GM20431 (cell line): Measurements from ENCODE around the gene STK17B.

Experiments used
- in situ Hi-C: fragments of 300-500 bp; cut with MseI, MboI; formaldehyde crosslinking; loops from one replicate; pipeline ENCODE4 v1.15.0; 2020; ENCODE audit warnings: low sequenced_read_pairs; ENCODE audit not compliant: unreplicated experiment

Gene STK17B

GRCh38 chr2:196186266-196186980 lies 15.0 kb upstream of the STK17B start:
- in situ Hi-C loops, result no loop called here

- in situ Hi-C loops, result no loop called here
These were observed 13.5 kb upstream of the STK17B start for GRCh38 chr2:196184921-196185320.

GRCh38 chr2:196183528-196184231 lies 12.3 kb upstream of the STK17B start:
- in situ Hi-C loops, result no loop called here

- in situ Hi-C loops, result no loop called here
These were observed 11.7 kb upstream of the STK17B start for GRCh38 chr2:196183172-196183473.

DNA sequence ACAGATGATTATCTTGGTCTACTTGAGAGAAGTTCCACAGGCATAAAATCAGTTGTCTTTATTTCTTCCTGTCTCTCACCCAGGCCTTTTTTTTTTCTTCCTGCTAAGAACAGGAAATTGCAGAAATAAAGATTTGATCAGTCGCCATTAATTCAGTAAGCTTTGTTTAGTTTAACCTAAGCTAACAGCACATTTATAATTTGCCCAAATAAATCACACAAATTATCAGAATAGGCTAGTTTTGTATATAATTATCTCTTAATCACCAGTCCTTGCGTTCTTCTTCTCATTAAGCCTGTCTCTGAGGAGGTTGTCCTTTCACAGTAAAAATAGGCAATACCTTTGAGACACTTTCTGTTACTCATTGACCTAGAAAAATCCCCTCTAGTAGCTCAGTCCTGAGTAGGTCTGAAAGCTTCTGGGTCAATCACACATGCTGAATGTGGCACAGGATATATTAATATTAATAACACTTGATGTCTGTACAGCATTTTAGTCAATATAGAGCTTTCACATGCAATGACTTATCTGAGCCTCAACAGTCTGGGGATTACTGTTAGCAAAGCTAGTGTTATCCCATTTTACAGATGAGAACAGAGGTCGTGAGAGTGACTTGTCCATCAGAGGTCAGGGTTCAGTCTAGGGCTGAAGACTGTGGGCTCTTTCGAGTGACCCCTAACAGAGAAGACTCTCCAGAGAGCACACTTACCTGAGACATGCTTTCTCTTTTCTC lies 11.2 kb upstream of the STK17B start:
- in situ Hi-C loops, result no loop called here

DNA sequence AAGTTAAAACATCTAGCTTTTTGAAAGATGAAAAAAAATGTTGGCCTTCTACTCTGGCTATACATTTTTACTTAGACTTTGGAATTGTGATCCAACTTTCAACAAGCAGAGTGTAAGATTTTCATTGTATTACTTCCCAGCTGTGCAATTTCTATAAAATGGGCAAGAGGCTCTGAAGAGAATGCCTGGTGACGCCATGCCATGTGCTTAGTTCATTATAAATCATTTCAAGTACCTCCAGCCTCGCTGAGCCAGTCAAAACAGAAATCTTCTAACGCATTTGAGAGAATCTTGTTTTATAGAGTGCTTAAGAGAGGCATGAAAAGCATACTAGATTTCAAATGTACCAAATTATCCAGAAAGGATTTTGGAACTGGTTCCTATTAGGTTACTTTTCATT lies 10.1 kb upstream of the STK17B start:
- in situ Hi-C loops, result no loop called here

DNA sequence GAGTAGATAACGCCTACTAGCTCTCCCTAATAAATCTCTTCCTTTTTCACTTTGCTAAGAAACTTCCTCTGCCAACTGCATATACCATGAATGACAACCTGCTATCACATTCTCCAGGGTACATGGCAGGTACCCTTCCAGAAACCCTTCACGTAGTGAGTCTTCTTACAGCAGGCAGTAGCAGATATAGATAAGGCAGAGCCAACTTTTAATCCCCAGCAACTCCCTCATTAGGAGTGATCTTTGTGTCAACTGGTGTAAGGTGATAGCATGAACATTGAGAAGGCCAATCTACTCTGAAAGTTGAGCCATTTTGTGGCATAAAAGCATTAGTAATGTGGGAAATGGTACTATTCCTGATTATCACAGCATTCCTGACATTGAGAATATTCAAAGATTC lies 5.7 kb upstream of the STK17B start:
- in situ Hi-C loops, result no loop called here

GRCh38 chr2:196176142-196176738 lies 4.9 kb upstream of the STK17B start:
- in situ Hi-C loops, result no loop called here

- in situ Hi-C loops, result no loop called here
These were observed 3.0 kb upstream of the STK17B start for GRCh38 chr2:196174404-196174803.

DNA sequence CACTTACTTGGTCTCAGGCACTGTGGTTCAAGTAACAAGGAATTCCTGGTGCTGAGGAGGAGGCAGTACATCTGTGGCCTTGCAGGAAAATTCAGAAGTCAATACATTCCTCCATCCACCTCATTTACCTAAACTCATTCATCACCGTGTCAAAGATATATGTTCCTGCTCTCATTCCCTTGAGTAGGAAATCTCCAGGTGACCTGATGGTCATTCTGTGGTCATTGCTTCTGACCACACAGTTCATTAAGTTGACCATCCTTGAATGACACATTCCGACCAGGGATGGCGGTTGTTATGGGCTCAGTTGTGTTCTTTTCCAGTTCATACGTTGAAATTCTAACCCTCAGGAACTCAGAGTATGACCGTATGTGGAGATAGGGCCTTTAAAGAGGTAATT lies 2.1 kb upstream of the STK17B start:
- in situ Hi-C loops, result no loop called here

- in situ Hi-C loops, result no loop called here
These were observed 1.6 kb upstream of the STK17B start for GRCh38 chr2:196172951-196173350.

- in situ Hi-C loops, result no loop called here
These were observed 568 bp upstream of the STK17B start for GRCh38 chr2:196171946-196172345.

DNA sequence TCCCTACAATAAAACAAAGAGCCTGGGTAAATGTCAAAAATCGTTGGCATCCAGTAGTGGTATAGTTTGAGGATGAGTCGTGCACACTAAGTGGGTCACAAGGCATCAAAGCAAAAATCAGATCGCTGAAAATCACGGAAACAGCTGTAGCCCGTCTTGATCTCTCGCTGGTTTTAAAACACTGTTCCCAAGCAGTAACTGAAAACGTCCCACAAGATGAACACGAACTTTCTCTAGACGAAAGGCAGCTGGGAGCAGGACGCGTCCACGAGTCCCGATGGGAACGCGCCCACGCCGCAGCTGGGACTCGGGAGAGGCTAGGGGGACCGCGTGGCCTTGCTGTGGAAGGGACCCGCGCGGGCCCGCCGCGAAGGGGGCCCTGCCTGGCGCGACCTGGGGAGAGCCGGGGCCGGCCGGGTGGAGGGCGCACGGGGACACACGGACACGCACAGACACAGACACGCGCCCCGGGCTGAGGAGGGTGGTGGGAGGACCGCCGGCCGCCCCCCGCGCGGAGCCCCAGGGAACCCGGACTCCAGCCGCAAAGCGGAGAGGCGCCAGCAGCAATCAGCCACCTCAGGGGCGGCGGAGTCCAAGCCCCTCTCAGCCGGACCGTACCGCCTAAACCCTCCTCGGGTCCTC lies 651 bp downstream of the STK17B start:
- in situ Hi-C loops, result no loop called here

GRCh38 chr2:196170213-196170605 lies 1.2 kb downstream of the STK17B start:
- in situ Hi-C loops, result no loop called here

- in situ Hi-C loops, result no loop called here
These were observed 1.9 kb downstream of the STK17B start for GRCh38 chr2:196169516-196169915.

DNA sequence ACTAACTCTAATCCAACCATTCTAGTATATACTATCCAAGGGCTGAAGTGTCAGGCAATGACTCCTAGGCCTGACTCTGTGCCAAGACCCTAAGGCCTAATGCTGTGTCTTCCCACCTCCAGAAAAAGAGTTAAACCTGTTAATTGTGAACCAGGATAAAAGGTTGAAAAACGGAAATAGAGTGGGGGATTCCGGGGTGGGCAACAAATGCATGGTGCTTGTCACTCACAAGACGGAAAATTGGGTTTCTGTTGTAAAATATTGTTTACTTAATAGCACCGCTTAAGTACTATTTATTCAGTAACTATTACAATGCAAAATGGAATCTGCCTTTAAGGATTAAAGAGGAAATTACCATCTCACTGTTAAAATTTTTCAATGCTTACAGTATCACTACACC lies 3.2 kb downstream of the STK17B start:
- in situ Hi-C loops, result no loop called here

DNA sequence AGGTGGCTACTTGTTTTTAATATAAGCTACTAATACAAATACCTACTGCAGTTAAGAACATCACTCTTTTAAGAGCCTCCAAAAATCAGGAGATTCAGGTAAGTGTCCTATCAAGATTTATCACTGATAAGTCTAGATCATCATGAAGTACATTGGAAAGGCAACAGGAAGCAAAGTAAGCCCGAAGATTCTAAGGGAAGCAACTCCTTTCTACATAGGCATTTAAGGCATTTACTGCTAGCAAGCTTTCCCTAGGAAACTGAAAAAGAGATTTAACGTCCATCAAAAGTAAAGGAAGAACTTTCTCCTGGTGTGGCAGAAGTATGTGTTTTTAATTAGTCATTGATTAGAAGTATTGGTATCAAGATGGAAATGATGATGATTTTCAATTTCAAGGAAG lies 3.7 kb downstream of the STK17B start:
- in situ Hi-C loops, result no loop called here

GRCh38 chr2:196166876-196167275 lies 4.5 kb downstream of the STK17B start:
- in situ Hi-C loops, result no loop called here

- in situ Hi-C loops, result no loop called here
These were observed 6.4 kb downstream of the STK17B start for GRCh38 chr2:196165016-196165415.

DNA sequence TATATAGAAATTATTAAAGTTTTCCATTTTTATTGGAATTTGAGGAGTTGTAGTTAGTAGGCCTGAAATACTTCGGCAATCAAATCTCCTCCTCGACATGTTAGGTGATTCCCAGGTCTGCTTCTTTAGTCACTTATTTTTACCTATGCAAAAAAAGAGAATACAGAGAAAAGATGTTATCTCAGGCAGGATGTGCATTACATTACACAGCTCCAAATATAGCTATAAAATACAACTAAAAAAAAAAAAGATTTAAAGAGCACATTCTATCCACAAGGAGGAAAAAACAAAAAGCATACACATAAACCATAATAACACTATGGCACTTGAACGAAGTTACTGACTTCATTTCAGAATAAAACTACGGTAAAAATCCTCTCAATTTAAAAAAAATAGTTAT lies 8.1 kb downstream of the STK17B start:
- in situ Hi-C loops, result no loop called here
